ENCODE measurements around the gene CAMTA1.
A peak's percentile ranks its signal among the peaks of the same experiment; 100 is the strongest.

CAMTA1 gene

DNA sequence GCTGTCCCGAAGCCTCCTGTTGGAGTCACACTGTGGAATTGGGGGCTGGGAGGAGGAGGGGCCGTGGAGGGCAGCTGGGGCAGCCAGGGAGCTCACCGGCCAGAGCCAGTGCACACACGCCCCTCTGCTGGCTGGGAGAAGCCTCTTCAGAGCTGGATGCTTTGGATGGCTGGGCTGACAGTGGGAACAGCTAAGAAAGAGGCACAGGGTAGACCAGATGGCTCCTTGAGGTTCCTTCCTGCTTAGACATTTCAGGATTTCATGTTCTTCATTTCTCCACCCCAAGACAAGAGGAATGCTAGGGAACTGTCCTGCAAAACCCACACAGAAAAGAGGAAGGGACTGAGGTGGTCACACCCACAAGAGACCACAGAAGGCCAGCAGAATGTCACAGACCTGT lies 731.1 kb downstream of the CAMTA1 start:
- no peaks in the 10 kb centered on the region for H3K9me3 ChIP-seq (ENCODE audit: severe bottlenecking)
- H3K4me3 ChIP-seq (ENCODE audit: severe bottlenecking): no peak overlapping the region
- DNase-seq (ENCODE audit: low spot score): no peak
- H3K36me3 ChIP-seq (ENCODE audit: low read depth): no peaks in the 10 kb centered on the region
- no peaks in the 10 kb centered on the region for H3K27me3 ChIP-seq (ENCODE audit: insufficient read depth, poor library complexity, severe bottlenecking)
- H3K27ac ChIP-seq (ENCODE audit: poor library complexity, severe bottlenecking): no peak overlapping the region
- H3K4me1 ChIP-seq (ENCODE audit: insufficient read depth, poor library complexity, severe bottlenecking): no peaks in the 10 kb centered on the region
- TF ChIP-seq CTCF (IDR thresholded peaks at IDR 0.05; ENCODE audit: poor library complexity, severe bottlenecking): no peak
- no peak for ATAC-seq (ENCODE audit: low read depth)

- Histone ChIP-seq H3K27me3 (ENCODE audit: insufficient read depth, poor library complexity, severe bottlenecking) (no peaks in the 10 kb centered on the region), H3K9me3 (ENCODE audit: severe bottlenecking) (no peaks in the 10 kb centered on the region), H3K36me3 (ENCODE audit: low read depth) (no peaks in the 10 kb centered on the region), H3K27ac (ENCODE audit: poor library complexity, severe bottlenecking) (no peak overlapping the region), H3K4me3 (ENCODE audit: severe bottlenecking) (no peak overlapping the region), H3K4me1 (ENCODE audit: insufficient read depth, poor library complexity, severe bottlenecking) (no peaks in the 10 kb centered on the region)
- DNase-seq (ENCODE audit: low spot score): no peak
- no peak for ATAC-seq (ENCODE audit: low read depth)
- TF ChIP-seq CTCF (IDR thresholded peaks at IDR 0.05; ENCODE audit: poor library complexity, severe bottlenecking): no peak
Observed at GRCh38 chr1:7516929-7517328, 731.7 kb downstream of the CAMTA1 start.

- DNase-seq (ENCODE audit: low spot score) (no peak), ATAC-seq (ENCODE audit: low read depth) (no peak)
- Histone ChIP-seq H3K27ac (ENCODE audit: poor library complexity, severe bottlenecking) (no peak overlapping the region), H3K27me3 (ENCODE audit: insufficient read depth, poor library complexity, severe bottlenecking) (no peaks in the 10 kb centered on the region), H3K4me3 (ENCODE audit: severe bottlenecking) (no peak overlapping the region), H3K36me3 (ENCODE audit: low read depth) (no peaks in the 10 kb centered on the region), H3K4me1 (ENCODE audit: insufficient read depth, poor library complexity, severe bottlenecking) (no peaks in the 10 kb centered on the region), H3K9me3 (ENCODE audit: severe bottlenecking) (no peaks in the 10 kb centered on the region)
- TF ChIP-seq CTCF (IDR thresholded peaks at IDR 0.05; ENCODE audit: poor library complexity, severe bottlenecking): no peak
Observed at GRCh38 chr1:7517611-7518330, 732.5 kb downstream of the CAMTA1 start.

DNA sequence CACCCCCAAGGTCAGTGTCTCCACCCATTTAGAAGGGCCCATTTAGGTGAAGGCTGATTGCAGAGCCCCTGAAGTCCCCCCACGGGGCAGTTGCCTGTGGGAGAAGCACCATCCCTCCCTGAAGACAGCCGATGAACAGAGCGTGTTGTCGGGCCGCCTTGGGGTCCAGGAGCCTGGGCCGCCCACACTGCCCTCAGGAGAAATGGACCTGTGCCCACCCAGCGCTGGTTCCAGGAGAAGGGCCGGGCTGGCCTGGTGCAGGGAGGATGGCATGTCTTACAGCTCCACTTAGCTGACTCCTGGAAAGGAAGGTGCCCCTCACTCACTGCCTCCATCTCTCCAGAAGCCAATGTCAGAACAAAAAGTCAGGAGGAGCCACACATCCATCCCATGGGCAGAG lies 733.2 kb downstream of the CAMTA1 start:
- H3K27ac ChIP-seq (ENCODE audit: poor library complexity, severe bottlenecking): no peak overlapping the region
- H3K4me1 ChIP-seq (ENCODE audit: insufficient read depth, poor library complexity, severe bottlenecking): no peaks in the 10 kb centered on the region
- no peak for ATAC-seq (ENCODE audit: low read depth)
- H3K9me3 ChIP-seq (ENCODE audit: severe bottlenecking): no peaks in the 10 kb centered on the region
- DNase-seq (ENCODE audit: low spot score): no peak
- TF ChIP-seq CTCF (IDR thresholded peaks at IDR 0.05; ENCODE audit: poor library complexity, severe bottlenecking): no peak
- no peak overlapping the region for H3K4me3 ChIP-seq (ENCODE audit: severe bottlenecking)
- H3K27me3 ChIP-seq (ENCODE audit: insufficient read depth, poor library complexity, severe bottlenecking): no peaks in the 10 kb centered on the region
- no peaks in the 10 kb centered on the region for H3K36me3 ChIP-seq (ENCODE audit: low read depth)

GRCh38 chr1:7519181-7519860 lies 734.1 kb downstream of the CAMTA1 start:
- no peaks in the 10 kb centered on the region for H3K27me3 ChIP-seq (ENCODE audit: insufficient read depth, poor library complexity, severe bottlenecking)
- peak; percentile 50 for ATAC-seq (ENCODE audit: low read depth)
- no peaks in the 10 kb centered on the region for H3K36me3 ChIP-seq (ENCODE audit: low read depth)
- peak; percentile 47 for DNase-seq (ENCODE audit: low spot score)
- no peaks in the 10 kb centered on the region for H3K4me1 ChIP-seq (ENCODE audit: insufficient read depth, poor library complexity, severe bottlenecking)
- no peaks in the 10 kb centered on the region for H3K9me3 ChIP-seq (ENCODE audit: severe bottlenecking)
- TF ChIP-seq CTCF (IDR thresholded peaks at IDR 0.05; ENCODE audit: poor library complexity, severe bottlenecking): no peak
- no peak overlapping the region for H3K27ac ChIP-seq (ENCODE audit: poor library complexity, severe bottlenecking)
- no peak overlapping the region for H3K4me3 ChIP-seq (ENCODE audit: severe bottlenecking)

Measured in RWPE2 (cell line).